ENCODE data around the gene SGK2. TPM values are rescaled to one million over a fixed set of nuclear protein-coding genes. Genes with fewer than 3 reads are reported as not detected.
"Not testable (repeated sequence)": the region's sequence is repeated elsewhere in the genome, so short reads cannot be mapped to it uniquely, and the experiment has no call there.

Gene SGK2
- total RNA-seq, 1 donor from 2014 or later = 0.41 TPM

GRCh38 chr20:43588526-43588925 lies 29.7 kb downstream of the SGK2 start:
- not testable (repeated sequence) for FAIRE-seq; DNase-seq (ENCODE audit: low spot score in 2 of 2)

GRCh38 chr20:43590036-43590391 lies 31.2 kb downstream of the SGK2 start:
- DNase-seq (ENCODE audit: low spot score in 2 of 2) = peak in 1 of 2 donors; percentile 24
- no peak for FAIRE-seq

GRCh38 chr20:43590392-43591303 lies 31.8 kb downstream of the SGK2 start, which contains the start of gene IFT52:
IFT52 (plus strand) TSS chr20:43590937; CDS start chr20:43594699, 3,762 bp downstream.
- FAIRE-seq (no peak), DNase-seq (ENCODE audit: low spot score in 2 of 2) (peak; percentile 86 to 91)

- FAIRE-seq; DNase-seq (ENCODE audit: low spot score in 2 of 2): not testable (repeated sequence)
These were observed 43.1 kb downstream of the SGK2 start for GRCh38 chr20:43601960-43602359.

GRCh38 chr20:43603124-43603523 lies 44.3 kb downstream of the SGK2 start:
- FAIRE-seq (no peak), DNase-seq (ENCODE audit: low spot score in 2 of 2) (no peak)

GRCh38 chr20:43605715-43606114 lies 46.9 kb downstream of the SGK2 start:
- no peak for DNase-seq (ENCODE audit: low spot score in 2 of 2)
- no peak for FAIRE-seq

- not testable (repeated sequence) for DNase-seq (ENCODE audit: low spot score in 2 of 2); FAIRE-seq
These were observed 48.5 kb downstream of the SGK2 start for GRCh38 chr20:43607278-43607677.

- FAIRE-seq = no peak
These were observed 72.8 kb downstream of the SGK2 start for GRCh38 chr20:43631598-43631997.

More at GRCh38 chr20:43631598-43631997, 72.8 kb downstream of the SGK2 start:
- no peak for DNase-seq (ENCODE audit: low spot score in 2 of 2)

Other genes with a start within 250 kb of the SGK2 start
- gene SRSF6, start 101.1 kb upstream of the SGK2 start, total RNA-seq = 44.0 TPM
- 16.3 TPM for gene L3MBTL1, start 51.3 kb upstream of the SGK2 start, total RNA-seq
- 86.0 TPM for gene IFT52, start 31.9 kb downstream of the SGK2 start, total RNA-seq
- 0.41 TPM for gene MYBL2, start 108.1 kb downstream of the SGK2 start, total RNA-seq
- gene GTSF1L, start 168.0 kb downstream of the SGK2 start, total RNA-seq = not detected